HCT116 (cell line): ENCODE results near the gene CCDC112. TPM values are rescaled to one million over a fixed set of nuclear protein-coding genes. Genes with fewer than 3 reads are reported as not detected.

Experiments
- ATAC-seq: fragments of 200-7000 bp; cut with Tn5 transposase; 2 replicates; pipeline ENCODE4 v1.9.1; 2020; ENCODE audit warnings: mild to moderate bottlenecking, moderate library complexity
- BruUV-seq: library from RNA; stranded (reverse); fragments of 400-500 nt; replicated peaks from 2 replicates; lab custom pipeline; 2021; lab: Mats Ljungman, UMichigan
- CTCF ChIA-PET: fragments of 300-600 bp; sonication (Branson Sonifier 250); formaldehyde crosslinking; loops from one replicate; lab custom pipeline; 2021; ENCODE audit warnings: antibody characterized with exemption; lab: Charles Lee
- POLR2A ChIA-PET: fragments of 300-600, 350-600 bp; sonication (Branson Sonifier 250); formaldehyde crosslinking; loops from one replicate; lab custom pipeline; 2021; ENCODE audit warnings: antibody characterized with exemption; lab: Charles Lee
- RAD21 ChIA-PET, 2 experiments: fragments of 300-600 bp; sonication (Branson Sonifier 250); formaldehyde crosslinking; loops; one replicate each; lab custom pipeline; 2023; ENCODE audit warnings: low total read pairs in 2 of 2; ENCODE audit not compliant: uncharacterized antibody in 2 of 2, unreplicated experiment in 2 of 2, low non-redundant PET in 1 of 2; lab: Charles Lee
- DNase-seq: peaks from one replicate; pipeline ENCODE4 v3.0.0-alpha.2; 2010; ENCODE audit warnings: low read depth, low spot score
- H2AFZ ChIP-seq: fragments of 200-600 bp; shearing (Covaris generic), sonication (generic); 2 replicates; pipeline ENCODE4 v1.6.1; 2017; ENCODE audit warnings: low read depth, mixed run types, mixed read lengths, antibody characterized with exemption, low read length; ENCODE audit not compliant: poor library complexity, severe bottlenecking
- H3K27ac ChIP-seq: 2 replicates; pipeline ENCODE4 v1.5.1; 2012; ENCODE audit warnings: low read depth, low read length
- H3K27me3 ChIP-seq: fragments of 200-600 bp; sonication (generic); 2 replicates; pipeline ENCODE4 v1.6.1; 2016; ENCODE audit warnings: mixed run types, low read length, mixed read lengths; ENCODE audit not compliant: insufficient read depth
- H3K36me3 ChIP-seq, 2 experiments: fragments of 200-500 bp in 1 of 2; fragments of 200-600 bp in 1 of 2; sonication (Bioruptor generic) in 1 of 2; sonication (generic) in 1 of 2; 2 replicates each; pipeline versions ENCODE4 v1.5.1 to v1.6.1; 2014 to 2016; ENCODE audit warnings: low read length in 2 of 2, inconsistent platforms in 1 of 2, mixed read lengths in 1 of 2, mixed run types in 1 of 2; ENCODE audit not compliant: insufficient read depth in 2 of 2, control insufficient read depth in 1 of 2
- H3K4me1 ChIP-seq, 2 experiments: fragments of 200-600 bp in 1 of 2; sonication (generic) in 1 of 2; 2 replicates each; pipeline versions ENCODE4 v1.5.1 to v1.6.1; 2012 to 2017; ENCODE audit warnings: low read length in 2 of 2, inconsistent platforms in 1 of 2, mild to moderate bottlenecking in 1 of 2, mixed read lengths in 1 of 2, mixed run types in 1 of 2, moderate library complexity in 1 of 2; ENCODE audit not compliant: insufficient read depth in 2 of 2, control insufficient read depth in 1 of 2
- H3K4me2 ChIP-seq: fragments of 200-600 bp; sonication (generic); 2 replicates; pipeline ENCODE4 v1.6.1; 2017; ENCODE audit warnings: mixed run types, low read length, mixed read lengths
- H3K4me3 ChIP-seq, 2 experiments: fragments of 200-600 bp in 1 of 2; sonication (generic) in 1 of 2; replicated peaks in 1 of 2; 2 replicates each; pipeline ENCODE4 v1.5.1; 2011 to 2016; ENCODE audit warnings: low read length in 2 of 2, control low read depth in 1 of 2, low read depth in 1 of 2, mild to moderate bottlenecking in 1 of 2, mixed read lengths in 1 of 2, mixed run types in 1 of 2
- H3K79me2 ChIP-seq: fragments of 200-600 bp; sonication (generic); 2 replicates; pipeline ENCODE4 v1.6.1; 2017; ENCODE audit warnings: mild to moderate bottlenecking, mixed run types, low read length, moderate library complexity, mixed read lengths; ENCODE audit not compliant: insufficient read depth
- H3K9ac ChIP-seq: fragments of 200-600 bp; sonication (generic); 2 replicates; pipeline ENCODE4 v1.6.1; 2016; ENCODE audit warnings: low read length, mixed read lengths
- H3K9me2 ChIP-seq: fragments of 200-600 bp; sonication (generic), shearing (Covaris generic); 2 replicates; pipeline ENCODE4 v1.6.1; 2017; ENCODE audit warnings: mixed run types, mild to moderate bottlenecking, moderate library complexity; ENCODE audit not compliant: insufficient read depth
- H3K9me3 ChIP-seq, 2 experiments: fragments of 200-500 bp in 1 of 2; fragments of 200-600 bp in 1 of 2; sonication (Bioruptor generic) in 1 of 2; sonication (generic) in 1 of 2; 2 replicates each; pipeline ENCODE4 v1.6.1; 2014 to 2017; ENCODE audit warnings: low read length in 2 of 2, mixed read lengths in 2 of 2, inconsistent platforms in 1 of 2, low read depth in 1 of 2, mild to moderate bottlenecking in 1 of 2, mixed run types in 1 of 2, moderate library complexity in 1 of 2; ENCODE audit not compliant: control insufficient read depth in 1 of 2, insufficient read depth in 1 of 2
- H4K20me1 ChIP-seq: fragments of 200-600 bp; sonication (generic), shearing (Covaris generic); 2 replicates; pipeline ENCODE4 v1.6.1; 2017; ENCODE audit warnings: mixed run types, mild to moderate bottlenecking, moderate library complexity; ENCODE audit not compliant: insufficient read depth
- ELF1 ChIP-seq: IDR thresholded peaks from 2 replicates; pipeline ENCODE4 v1.6.1; 2012; ENCODE audit warnings: low read depth, borderline replicate concordance
- EZH2 ChIP-seq: fragments of 200-600 bp; sonication (generic); IDR thresholded peaks from 2 replicates; pipeline ENCODE4 v1.6.1; 2017; ENCODE audit warnings: antibody characterized with exemption, mixed run types
- JUND ChIP-seq: IDR thresholded peaks from 2 replicates; pipeline ENCODE4 v1.6.1; 2012
- SRF ChIP-seq: IDR thresholded peaks from 2 replicates; pipeline ENCODE4 v1.6.1; 2012; ENCODE audit warnings: low read depth
- ZFX ChIP-seq: fragments of 450-650 bp; IDR thresholded peaks from 2 replicates; pipeline ENCODE4 v1.6.1; 2017
- ZNF274 ChIP-seq: fragments of 200-500 bp; sonication (Bioruptor generic); IDR thresholded peaks from 2 replicates; pipeline ENCODE4 v1.6.1; 2014; ENCODE audit warnings: mild to moderate bottlenecking, low read depth, low read length, inconsistent platforms
- intact Hi-C: fragments of 100-400 bp; cut with micrococcal nuclease; formaldehyde crosslinking; loops from 2 replicates; pipeline ENCODE4 v1.10.0; 2022
- total RNA-seq: library from RNA; stranded (reverse); gene quantifications from one replicate; pipeline ENCODE4 v1.2.1, GENCODE V29; 2021; ENCODE audit not compliant: unreplicated experiment
- TF ChIP-seq, protein P1 (sequence below), 3 experiments: fragments of 200-600 bp in 1 of 3; sonication (generic) in 1 of 3; IDR thresholded peaks in 2 of 3; conservative IDR thresholded peaks in 1 of 3; 2 replicates each; pipeline ENCODE4 v1.5.1; 2012 to 2017; ENCODE audit warnings: low read depth in 2 of 3, low read length in 2 of 3, antibody characterized with exemption in 1 of 3, borderline replicate concordance in 1 of 3, control low read depth in 1 of 3, mild to moderate bottlenecking in 1 of 3, mixed read lengths in 1 of 3, mixed run types in 1 of 3, moderate library complexity in 1 of 3; ENCODE audit not compliant: insufficient read depth in 1 of 3

Gene CCDC112
- total RNA-seq, 1 experiment from 2014 or later: 13.7 TPM

DNA sequence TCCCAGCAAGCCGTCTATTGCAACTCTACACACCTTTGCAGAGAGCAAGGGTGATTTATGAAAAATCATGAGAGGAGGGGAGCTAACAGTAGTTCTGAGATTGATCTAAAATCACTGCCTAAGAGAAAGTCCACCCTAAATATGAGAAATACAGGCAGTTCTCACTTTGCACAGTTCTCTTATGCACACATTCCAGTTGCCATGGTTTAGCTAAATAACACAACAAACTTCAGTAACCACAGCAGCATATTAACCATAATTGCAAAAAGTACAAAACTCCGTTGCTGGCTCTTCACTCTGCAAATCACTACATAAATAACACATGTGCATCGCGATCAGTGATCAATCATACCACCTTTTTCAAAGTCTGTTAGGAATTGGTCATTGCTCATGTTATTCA, 64.9 kb downstream of the CCDC112 start:
- Histone ChIP-seq H3K4me1 (no peaks in the 10 kb centered on the region), H3K4me3 (no peak overlapping the region), H3K9me2 (no peaks in the 10 kb centered on the region), H2AFZ (no peak overlapping the region), H3K79me2 (0 out of 2 replicates have a peak, but pooled peaks cover 4% of the 10 kb centered on the region), H3K4me2 (no peak overlapping the region), H3K36me3 (0 out of 4 replicates have a peak, but pooled peaks cover 2% of the 10 kb centered on the region in 2 experiments), H4K20me1 (no peaks in the 10 kb centered on the region), H3K9ac (no peak overlapping the region), H3K9me3 (no peaks in the 10 kb centered on the region), H3K27me3 (no peaks in the 10 kb centered on the region), H3K27ac (no peak overlapping the region)
- DNase-seq (no peak), ATAC-seq (no peak)
- TF ChIP-seq SRF (no peak), ZNF274 (no peak), ZFX (no peak)
- BruUV-seq: no TSS peak
- POLR2A ChIA-PET: no interaction called here
- CTCF ChIA-PET: no interaction called here
- intact Hi-C loops: no loop called here
- RAD21 ChIA-PET: no interaction called here

DNA sequence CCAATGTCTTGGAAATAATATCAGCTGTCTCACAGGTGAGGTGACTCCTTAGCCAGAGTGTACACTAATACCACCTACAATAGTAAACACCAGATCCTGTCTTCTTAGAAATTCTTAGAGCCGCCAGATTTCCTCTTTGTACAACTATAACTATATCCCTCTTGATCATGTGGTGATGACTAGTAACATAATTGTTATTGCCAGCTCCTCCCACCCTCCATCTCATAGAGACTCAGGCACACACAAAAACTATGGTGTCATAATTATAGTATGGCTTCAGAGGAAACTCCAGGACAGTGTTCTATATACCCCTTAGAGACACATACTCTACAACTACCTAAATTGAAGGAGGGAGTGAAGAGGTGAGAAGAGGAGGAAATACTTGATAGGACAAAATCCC, 66.8 kb downstream of the CCDC112 start:
- POLR2A ChIA-PET: no interaction called here
- Histone ChIP-seq H3K9ac (no peak overlapping the region), H3K27me3 (no peaks in the 10 kb centered on the region), H3K4me3 (no peak overlapping the region), H4K20me1 (no peaks in the 10 kb centered on the region)
- DNase-seq (no peak), ATAC-seq (no peak)
- intact Hi-C loops: no loop called here
- TF ChIP-seq ZNF274 (no peak), JUND (no peak), EZH2 (no peak), ELF1 (no peak)
- TF ChIP-seq, protein P1, sequence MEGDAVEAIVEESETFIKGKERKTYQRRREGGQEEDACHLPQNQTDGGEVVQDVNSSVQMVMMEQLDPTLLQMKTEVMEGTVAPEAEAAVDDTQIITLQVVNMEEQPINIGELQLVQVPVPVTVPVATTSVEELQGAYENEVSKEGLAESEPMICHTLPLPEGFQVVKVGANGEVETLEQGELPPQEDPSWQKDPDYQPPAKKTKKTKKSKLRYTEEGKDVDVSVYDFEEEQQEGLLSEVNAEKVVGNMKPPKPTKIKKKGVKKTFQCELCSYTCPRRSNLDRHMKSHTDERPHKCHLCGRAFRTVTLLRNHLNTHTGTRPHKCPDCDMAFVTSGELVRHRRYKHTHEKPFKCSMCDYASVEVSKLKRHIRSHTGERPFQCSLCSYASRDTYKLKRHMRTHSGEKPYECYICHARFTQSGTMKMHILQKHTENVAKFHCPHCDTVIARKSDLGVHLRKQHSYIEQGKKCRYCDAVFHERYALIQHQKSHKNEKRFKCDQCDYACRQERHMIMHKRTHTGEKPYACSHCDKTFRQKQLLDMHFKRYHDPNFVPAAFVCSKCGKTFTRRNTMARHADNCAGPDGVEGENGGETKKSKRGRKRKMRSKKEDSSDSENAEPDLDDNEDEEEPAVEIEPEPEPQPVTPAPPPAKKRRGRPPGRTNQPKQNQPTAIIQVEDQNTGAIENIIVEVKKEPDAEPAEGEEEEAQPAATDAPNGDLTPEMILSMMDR (IDR thresholded peaks at IDR 0.05 in 2 of 3, conservative IDR thresholded peaks at IDR 0.05 in 1 of 3; ENCODE audit: borderline replicate concordance in 1 of 3, insufficient read depth in 1 of 3, low read depth in 2 of 3, low read length in 2 of 3): no peak
- TF ChIP-seq, all 23 proteins: peak for 0
- Histone ChIP-seq H3K36me3 (0 out of 4 replicates have a peak, but pooled peaks cover 0 to 2% of the 10 kb centered on the region in 2 experiments), H3K9me2 (no peaks in the 10 kb centered on the region), H2AFZ (no peak overlapping the region), H3K79me2 (0 out of 2 replicates have a peak, but pooled peaks cover 4% of the 10 kb centered on the region), H3K9me3 (no peaks in the 10 kb centered on the region), H3K4me1 (no peaks in the 10 kb centered on the region), H3K27ac (no peak overlapping the region), H3K4me2 (no peak overlapping the region)
- CTCF ChIA-PET: no interaction called here
- RAD21 ChIA-PET: no interaction called here
- no TSS peak for BruUV-seq
